WERI-Rb-1 (cell line): ENCODE results near the gene KCNB1.

ENCODE experiments used
- DNase-seq: peaks from one replicate; pipeline ENCODE4 v3.0.0-alpha.2; 2020
- H3K27ac ChIP-seq: fragments of 250-450 bp; sonication (Bioruptor Pico); 2 replicates; pipeline ENCODE4 v1.5.1; 2020; ENCODE audit warnings: mild to moderate bottlenecking, moderate library complexity
- H3K27me3 ChIP-seq: fragments of 250-450 bp; sonication (Bioruptor Pico); 2 replicates; pipeline ENCODE4 v1.5.1; 2021; ENCODE audit warnings: mild to moderate bottlenecking, low read depth, moderate library complexity; ENCODE audit not compliant: insufficient read depth, severe bottlenecking
- H3K36me3 ChIP-seq: fragments of 250-450 bp; sonication (Bioruptor Pico); 2 replicates; pipeline ENCODE4 v1.5.1; 2020; ENCODE audit warnings: mild to moderate bottlenecking, moderate library complexity
- H3K4me3 ChIP-seq: 2 replicates; pipeline ENCODE4 v1.5.1; 2011; ENCODE audit warnings: low read depth, mild to moderate bottlenecking, control low read depth, low read length
- H3K9me3 ChIP-seq: fragments of 250-450 bp; sonication (Bioruptor Pico); 2 replicates; pipeline ENCODE4 v1.5.1; 2021; ENCODE audit warnings: mild to moderate bottlenecking, moderate library complexity; ENCODE audit not compliant: severe bottlenecking
- TF ChIP-seq, protein P1 (sequence below): IDR thresholded peaks from 2 replicates; pipeline ENCODE4 v1.5.1; 2011; ENCODE audit warnings: low read depth, mild to moderate bottlenecking, control low read depth, inconsistent platforms, low read length

Gene KCNB1

GRCh38 chr20:49433333-49433732, 49.1 kb downstream of the KCNB1 start:
- DNase-seq, result no peak
- H3K36me3 ChIP-seq, result 0 out of 2 replicates have a peak, but pooled peaks cover 5% of the 10 kb centered on the region
- no peaks in the 10 kb centered on the region for H3K27me3 ChIP-seq
- no peak overlapping the region for H3K27ac ChIP-seq
- TF ChIP-seq, protein P1, sequence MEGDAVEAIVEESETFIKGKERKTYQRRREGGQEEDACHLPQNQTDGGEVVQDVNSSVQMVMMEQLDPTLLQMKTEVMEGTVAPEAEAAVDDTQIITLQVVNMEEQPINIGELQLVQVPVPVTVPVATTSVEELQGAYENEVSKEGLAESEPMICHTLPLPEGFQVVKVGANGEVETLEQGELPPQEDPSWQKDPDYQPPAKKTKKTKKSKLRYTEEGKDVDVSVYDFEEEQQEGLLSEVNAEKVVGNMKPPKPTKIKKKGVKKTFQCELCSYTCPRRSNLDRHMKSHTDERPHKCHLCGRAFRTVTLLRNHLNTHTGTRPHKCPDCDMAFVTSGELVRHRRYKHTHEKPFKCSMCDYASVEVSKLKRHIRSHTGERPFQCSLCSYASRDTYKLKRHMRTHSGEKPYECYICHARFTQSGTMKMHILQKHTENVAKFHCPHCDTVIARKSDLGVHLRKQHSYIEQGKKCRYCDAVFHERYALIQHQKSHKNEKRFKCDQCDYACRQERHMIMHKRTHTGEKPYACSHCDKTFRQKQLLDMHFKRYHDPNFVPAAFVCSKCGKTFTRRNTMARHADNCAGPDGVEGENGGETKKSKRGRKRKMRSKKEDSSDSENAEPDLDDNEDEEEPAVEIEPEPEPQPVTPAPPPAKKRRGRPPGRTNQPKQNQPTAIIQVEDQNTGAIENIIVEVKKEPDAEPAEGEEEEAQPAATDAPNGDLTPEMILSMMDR, result no peak
- H3K9me3 ChIP-seq, result no peaks in the 10 kb centered on the region
- H3K4me3 ChIP-seq, result no peak overlapping the region

DNA sequence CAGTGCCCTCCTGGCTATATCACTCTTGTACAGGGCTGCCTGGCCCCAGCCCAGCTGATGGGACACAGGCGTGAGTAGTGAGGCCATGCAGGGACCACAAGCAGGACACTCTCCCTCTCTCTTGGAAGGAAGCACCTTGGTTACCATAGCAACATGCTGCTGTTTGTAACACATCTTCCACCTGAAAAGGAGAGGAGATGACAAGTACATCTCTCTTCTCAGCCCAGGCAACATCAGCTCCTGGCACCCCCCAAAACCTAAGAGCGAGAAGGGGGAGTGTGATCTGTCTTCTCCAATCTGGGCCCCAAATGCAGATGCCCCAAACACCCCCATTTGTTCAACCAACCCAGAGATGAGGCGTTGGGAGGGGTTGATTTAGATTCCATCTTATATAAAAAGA, 49.9 kb downstream of the KCNB1 start:
- no peaks in the 10 kb centered on the region for H3K9me3 ChIP-seq
- TF ChIP-seq, protein P1, result no peak

DNA sequence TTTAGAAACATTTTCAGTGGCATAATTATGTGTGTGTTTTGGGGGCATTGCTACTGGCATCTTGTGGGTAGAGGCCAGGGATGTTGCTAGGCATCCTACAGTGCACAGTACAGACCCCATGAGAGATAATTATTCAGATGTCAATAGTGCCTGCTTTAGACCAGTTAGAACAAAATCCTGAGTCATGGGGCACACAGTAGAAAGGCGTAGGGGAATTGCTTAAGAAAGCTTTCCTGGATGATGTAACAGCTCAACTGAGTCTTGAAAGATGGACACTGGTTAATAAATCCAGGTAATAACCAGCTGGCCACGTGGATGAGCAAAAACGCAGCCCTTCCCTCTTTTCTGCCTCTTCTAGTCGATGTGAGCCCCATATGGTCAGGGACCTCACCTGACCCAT, 51.1 kb downstream of the KCNB1 start:
- Histone ChIP-seq H3K36me3 (no peaks in the 10 kb centered on the region; the same call in 1 of the 2 replicates), H3K27me3 (no peaks in the 10 kb centered on the region), H3K27ac (no peak overlapping the region), H3K4me3 (no peak overlapping the region), H3K9me3 (no peaks in the 10 kb centered on the region)
- TF ChIP-seq, protein P1, result no peak
- no peak for DNase-seq

More for the DNA sequence above, 49.9 kb downstream of the KCNB1 start:
- no peak for DNase-seq
- Histone ChIP-seq H3K36me3 (0 out of 2 replicates have a peak, but pooled peaks cover 5% of the 10 kb centered on the region), H3K27ac (no peak overlapping the region), H3K27me3 (no peaks in the 10 kb centered on the region), H3K4me3 (no peak overlapping the region)

- H3K27ac ChIP-seq, result no peak overlapping the region
- no peak overlapping the region for H3K4me3 ChIP-seq
- TF ChIP-seq, protein P1, result no peak
- no peaks in the 10 kb centered on the region; the same call in 1 of the 2 replicates for H3K36me3 ChIP-seq
- H3K27me3 ChIP-seq, result no peaks in the 10 kb centered on the region
- H3K9me3 ChIP-seq, result no peaks in the 10 kb centered on the region
- no peak for DNase-seq
Observed at GRCh38 chr20:49430320-49430719, 52.1 kb downstream of the KCNB1 start.

- Histone ChIP-seq H3K36me3 (peaks cover 15% of the 10 kb centered on the region), H3K9me3 (no peaks in the 10 kb centered on the region), H3K27ac (no peak overlapping the region), H3K27me3 (no peaks in the 10 kb centered on the region), H3K4me3 (no peak overlapping the region)
- TF ChIP-seq, protein P1, result no peak
- DNase-seq, result no peak
Observed at GRCh38 chr20:49427751-49428518, 54.5 kb downstream of the KCNB1 start.
